ENCODE measurements around the gene FLOT1. TPM values are rescaled to one million over a fixed set of nuclear protein-coding genes. Genes with fewer than 3 reads are reported as not detected.

The FLOT1 gene
- total and polyA plus RNA-seq, 2 of the 13 experiments (the other 11 are each of a cell fraction or from before 2014, with no cell fraction given) = 82.3 to 130 TPM

DNA sequence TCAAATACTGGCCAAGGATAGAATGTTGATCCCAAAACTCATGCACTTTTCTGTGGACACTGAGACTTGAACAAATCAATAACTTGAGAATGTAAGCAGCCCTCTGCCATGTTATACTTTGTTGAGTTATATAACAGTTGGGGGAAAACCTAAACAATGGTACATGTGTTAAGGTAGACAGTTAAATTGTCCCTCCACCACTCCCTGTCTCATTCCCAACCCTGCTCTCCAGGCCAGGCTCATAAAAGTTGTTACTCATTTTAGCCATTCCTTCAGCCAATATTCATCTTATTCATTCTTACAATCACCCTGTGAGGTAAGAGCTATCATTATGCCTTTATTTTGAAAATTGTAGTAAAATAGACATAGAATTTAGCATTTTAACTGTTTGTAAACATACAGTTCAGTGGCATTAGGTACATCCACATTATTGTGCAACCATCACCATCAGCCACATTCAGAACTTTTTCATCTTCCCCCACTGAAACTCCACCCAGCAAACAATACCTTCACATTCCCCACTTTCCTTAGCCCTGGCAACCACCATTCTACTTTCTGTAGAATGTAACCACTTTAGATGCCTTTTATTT is 40.0 kb upstream of the FLOT1 start (continued):
- TF ChIP-seq, protein P1, sequence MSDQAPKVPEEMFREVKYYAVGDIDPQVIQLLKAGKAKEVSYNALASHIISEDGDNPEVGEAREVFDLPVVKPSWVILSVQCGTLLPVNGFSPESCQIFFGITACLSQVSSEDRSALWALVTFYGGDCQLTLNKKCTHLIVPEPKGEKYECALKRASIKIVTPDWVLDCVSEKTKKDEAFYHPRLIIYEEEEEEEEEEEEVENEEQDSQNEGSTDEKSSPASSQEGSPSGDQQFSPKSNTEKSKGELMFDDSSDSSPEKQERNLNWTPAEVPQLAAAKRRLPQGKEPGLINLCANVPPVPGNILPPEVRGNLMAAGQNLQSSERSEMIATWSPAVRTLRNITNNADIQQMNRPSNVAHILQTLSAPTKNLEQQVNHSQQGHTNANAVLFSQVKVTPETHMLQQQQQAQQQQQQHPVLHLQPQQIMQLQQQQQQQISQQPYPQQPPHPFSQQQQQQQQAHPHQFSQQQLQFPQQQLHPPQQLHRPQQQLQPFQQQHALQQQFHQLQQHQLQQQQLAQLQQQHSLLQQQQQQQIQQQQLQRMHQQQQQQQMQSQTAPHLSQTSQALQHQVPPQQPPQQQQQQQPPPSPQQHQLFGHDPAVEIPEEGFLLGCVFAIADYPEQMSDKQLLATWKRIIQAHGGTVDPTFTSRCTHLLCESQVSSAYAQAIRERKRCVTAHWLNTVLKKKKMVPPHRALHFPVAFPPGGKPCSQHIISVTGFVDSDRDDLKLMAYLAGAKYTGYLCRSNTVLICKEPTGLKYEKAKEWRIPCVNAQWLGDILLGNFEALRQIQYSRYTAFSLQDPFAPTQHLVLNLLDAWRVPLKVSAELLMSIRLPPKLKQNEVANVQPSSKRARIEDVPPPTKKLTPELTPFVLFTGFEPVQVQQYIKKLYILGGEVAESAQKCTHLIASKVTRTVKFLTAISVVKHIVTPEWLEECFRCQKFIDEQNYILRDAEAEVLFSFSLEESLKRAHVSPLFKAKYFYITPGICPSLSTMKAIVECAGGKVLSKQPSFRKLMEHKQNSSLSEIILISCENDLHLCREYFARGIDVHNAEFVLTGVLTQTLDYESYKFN (CRISPR knock-in tag; conservative IDR thresholded peaks at IDR 0.05) = peak; percentile 27; the same call in 1 of the 2 replicates
- no peak for TF ChIP-seq GPN1 (CRISPR knock-in tag; IDR thresholded peaks at IDR 0.05; ENCODE audit: borderline replicate concordance)
- TF ChIP-seq ZFAT (CRISPR knock-in tag; conservative IDR thresholded peaks at IDR 0.05) = no peak
- peak; percentile 69 for TF ChIP-seq RBFOX2 (IDR thresholded peaks at IDR 0.05; ENCODE audit: low read depth, low read length)
- TF ChIP-seq SUZ12 (IDR thresholded peaks at IDR 0.05; ENCODE audit: low read depth, low read length) = no peak
- TF ChIP-seq NBN (conservative IDR thresholded peaks at IDR 0.05) = no peak
- TF ChIP-seq WIZ (CRISPR knock-in tag; IDR thresholded peaks at IDR 0.05) = no peak
- TF ChIP-seq ZSCAN12 (CRISPR knock-in tag; IDR thresholded peaks at IDR 0.05) = no peak
- no peak for TF ChIP-seq KDM2A (CRISPR knock-in tag; IDR thresholded peaks at IDR 0.05; ENCODE audit: borderline replicate concordance, low read depth)
- TF ChIP-seq MEF2D (CRISPR knock-in tag; IDR thresholded peaks at IDR 0.05) = no peak
- TF ChIP-seq IRX3 (CRISPR knock-in tag; IDR thresholded peaks at IDR 0.05; ENCODE audit: borderline replicate concordance, low read depth) = no peak
- TF ChIP-seq, protein P2, sequence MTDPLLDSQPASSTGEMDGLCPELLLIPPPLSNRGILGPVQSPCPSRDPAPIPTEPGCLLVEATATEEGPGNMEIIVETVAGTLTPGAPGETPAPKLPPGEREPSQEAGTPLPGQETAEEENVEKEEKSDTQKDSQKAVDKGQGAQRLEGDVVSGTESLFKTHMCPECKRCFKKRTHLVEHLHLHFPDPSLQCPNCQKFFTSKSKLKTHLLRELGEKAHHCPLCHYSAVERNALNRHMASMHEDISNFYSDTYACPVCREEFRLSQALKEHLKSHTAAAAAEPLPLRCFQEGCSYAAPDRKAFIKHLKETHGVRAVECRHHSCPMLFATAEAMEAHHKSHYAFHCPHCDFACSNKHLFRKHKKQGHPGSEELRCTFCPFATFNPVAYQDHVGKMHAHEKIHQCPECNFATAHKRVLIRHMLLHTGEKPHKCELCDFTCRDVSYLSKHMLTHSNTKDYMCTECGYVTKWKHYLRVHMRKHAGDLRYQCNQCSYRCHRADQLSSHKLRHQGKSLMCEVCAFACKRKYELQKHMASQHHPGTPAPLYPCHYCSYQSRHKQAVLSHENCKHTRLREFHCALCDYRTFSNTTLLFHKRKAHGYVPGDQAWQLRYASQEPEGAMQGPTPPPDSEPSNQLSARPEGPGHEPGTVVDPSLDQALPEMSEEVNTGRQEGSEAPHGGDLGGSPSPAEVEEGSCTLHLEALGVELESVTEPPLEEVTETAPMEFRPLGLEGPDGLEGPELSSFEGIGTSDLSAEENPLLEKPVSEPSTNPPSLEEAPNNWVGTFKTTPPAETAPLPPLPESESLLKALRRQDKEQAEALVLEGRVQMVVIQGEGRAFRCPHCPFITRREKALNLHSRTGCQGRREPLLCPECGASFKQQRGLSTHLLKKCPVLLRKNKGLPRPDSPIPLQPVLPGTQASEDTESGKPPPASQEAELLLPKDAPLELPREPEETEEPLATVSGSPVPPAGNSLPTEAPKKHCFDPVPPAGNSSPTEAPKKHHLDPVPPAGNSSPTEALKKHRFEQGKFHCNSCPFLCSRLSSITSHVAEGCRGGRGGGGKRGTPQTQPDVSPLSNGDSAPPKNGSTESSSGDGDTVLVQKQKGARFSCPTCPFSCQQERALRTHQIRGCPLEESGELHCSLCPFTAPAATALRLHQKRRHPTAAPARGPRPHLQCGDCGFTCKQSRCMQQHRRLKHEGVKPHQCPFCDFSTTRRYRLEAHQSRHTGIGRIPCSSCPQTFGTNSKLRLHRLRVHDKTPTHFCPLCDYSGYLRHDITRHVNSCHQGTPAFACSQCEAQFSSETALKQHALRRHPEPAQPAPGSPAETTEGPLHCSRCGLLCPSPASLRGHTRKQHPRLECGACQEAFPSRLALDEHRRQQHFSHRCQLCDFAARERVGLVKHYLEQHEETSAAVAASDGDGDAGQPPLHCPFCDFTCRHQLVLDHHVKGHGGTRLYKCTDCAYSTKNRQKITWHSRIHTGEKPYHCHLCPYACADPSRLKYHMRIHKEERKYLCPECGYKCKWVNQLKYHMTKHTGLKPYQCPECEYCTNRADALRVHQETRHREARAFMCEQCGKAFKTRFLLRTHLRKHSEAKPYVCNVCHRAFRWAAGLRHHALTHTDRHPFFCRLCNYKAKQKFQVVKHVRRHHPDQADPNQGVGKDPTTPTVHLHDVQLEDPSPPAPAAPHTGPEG (CRISPR knock-in tag; IDR thresholded peaks at IDR 0.05) = no peak
- TF ChIP-seq, protein P3, sequence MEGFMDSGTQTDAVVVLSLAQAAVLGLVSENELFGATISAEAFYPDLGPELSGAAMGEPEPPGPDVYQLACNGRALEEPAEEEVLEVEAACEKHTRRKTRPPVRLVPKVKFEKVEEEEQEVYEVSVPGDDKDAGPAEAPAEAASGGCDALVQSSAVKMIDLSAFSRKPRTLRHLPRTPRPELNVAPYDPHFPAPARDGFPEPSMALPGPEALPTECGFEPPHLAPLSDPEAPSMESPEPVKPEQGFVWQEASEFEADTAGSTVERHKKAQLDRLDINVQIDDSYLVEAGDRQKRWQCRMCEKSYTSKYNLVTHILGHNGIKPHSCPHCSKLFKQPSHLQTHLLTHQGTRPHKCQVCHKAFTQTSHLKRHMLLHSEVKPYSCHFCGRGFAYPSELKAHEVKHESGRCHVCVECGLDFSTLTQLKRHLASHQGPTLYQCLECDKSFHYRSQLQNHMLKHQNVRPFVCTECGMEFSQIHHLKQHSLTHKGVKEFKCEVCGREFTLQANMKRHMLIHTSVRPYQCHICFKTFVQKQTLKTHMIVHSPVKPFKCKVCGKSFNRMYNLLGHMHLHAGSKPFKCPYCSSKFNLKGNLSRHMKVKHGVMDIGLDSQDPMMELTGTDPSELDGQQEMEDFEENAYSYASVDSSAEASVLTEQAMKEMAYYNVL (CRISPR knock-in tag; IDR thresholded peaks at IDR 0.05; ENCODE audit: borderline replicate concordance) = no peak
- no peak for TF ChIP-seq NPAS2 (CRISPR knock-in tag; IDR thresholded peaks at IDR 0.05; ENCODE audit: borderline replicate concordance)
- TF ChIP-seq, protein P4, sequence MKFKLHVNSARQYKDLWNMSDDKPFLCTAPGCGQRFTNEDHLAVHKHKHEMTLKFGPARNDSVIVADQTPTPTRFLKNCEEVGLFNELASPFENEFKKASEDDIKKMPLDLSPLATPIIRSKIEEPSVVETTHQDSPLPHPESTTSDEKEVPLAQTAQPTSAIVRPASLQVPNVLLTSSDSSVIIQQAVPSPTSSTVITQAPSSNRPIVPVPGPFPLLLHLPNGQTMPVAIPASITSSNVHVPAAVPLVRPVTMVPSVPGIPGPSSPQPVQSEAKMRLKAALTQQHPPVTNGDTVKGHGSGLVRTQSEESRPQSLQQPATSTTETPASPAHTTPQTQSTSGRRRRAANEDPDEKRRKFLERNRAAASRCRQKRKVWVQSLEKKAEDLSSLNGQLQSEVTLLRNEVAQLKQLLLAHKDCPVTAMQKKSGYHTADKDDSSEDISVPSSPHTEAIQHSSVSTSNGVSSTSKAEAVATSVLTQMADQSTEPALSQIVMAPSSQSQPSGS (CRISPR knock-in tag; IDR thresholded peaks at IDR 0.05) = no peak; the same call in 1 of the 2 replicates
- no peak; the same call in 1 of the 2 replicates for TF ChIP-seq ZNF543 (CRISPR knock-in tag; IDR thresholded peaks at IDR 0.05)
- peak; percentile 68 for TF ChIP-seq NR2F6 (IDR thresholded peaks at IDR 0.05)
- TF ChIP-seq NR2F6 (CRISPR knock-in tag; IDR thresholded peaks at IDR 0.05) = no peak; the same call in 1 of the 2 replicates
